A172 (cell line): Measurements from ENCODE around the gene REEP2. TPM values are rescaled to one million over a fixed set of nuclear protein-coding genes. Genes with fewer than 3 reads are reported as not detected.

ENCODE experiments used
- DNase-seq: peaks from one replicate; pipeline ENCODE4 v3.0.0-alpha.2; 2015; ENCODE audit warnings: low spot score
- total RNA-seq: library from RNA; depleted of rRNA; stranded (reverse); fragments of >200 nt; shearing (Covaris generic); gene quantifications from 2 replicates; pipeline ENCODE4 v1.2.3, GENCODE V29; 2014

Gene REEP2
- total RNA-seq, 1 experiment from 2014 or later = 43.5 TPM

DNA sequence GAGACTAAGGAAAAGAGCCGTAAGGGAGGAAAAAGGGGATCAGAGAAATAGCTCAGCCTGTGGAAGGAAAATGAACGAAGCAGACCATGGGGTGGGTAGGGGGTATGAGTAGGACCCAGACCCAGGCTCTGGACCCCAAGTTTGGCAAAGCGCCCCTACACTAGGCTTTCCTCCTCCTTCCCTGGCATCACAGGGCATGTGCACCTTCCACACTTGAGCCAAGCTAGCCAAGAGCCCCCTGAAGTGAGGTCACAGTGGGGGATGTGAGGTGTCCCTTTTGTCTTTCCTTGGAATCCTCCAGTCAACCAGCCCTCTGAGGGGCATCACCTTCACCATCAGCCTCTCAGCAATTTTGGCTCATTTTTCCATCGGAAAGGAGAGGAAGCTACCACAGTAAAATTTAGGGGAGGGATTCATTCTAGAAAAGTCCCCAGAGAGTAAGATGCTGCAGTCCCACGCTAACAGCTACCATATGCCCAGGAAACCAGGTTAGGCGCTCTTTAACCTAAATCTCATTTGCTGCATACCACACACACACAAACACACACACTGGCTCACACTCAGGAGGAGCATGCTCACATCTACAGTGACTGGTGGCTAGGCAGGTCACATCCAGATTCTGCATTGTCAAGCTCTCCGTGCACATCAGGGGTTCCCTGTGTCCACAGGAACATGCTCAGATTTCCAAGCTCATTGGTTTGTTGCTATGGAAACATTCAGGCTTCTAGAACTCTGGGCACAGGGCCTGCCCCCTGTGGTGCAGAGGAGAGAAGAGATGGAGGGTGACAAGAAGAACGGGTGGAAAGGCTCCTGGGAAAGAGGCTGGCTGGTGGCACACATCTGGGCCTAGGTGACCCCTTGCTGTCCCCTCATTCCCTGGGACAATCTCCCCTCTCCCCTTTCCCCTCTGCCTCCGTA lies 9.9 kb downstream of the REEP2 start:
- DNase-seq = peak; percentile 49

GRCh38 chr5:138449501-138450239 lies 10.8 kb downstream of the REEP2 start:
- peak; percentile 86 for DNase-seq

DNA sequence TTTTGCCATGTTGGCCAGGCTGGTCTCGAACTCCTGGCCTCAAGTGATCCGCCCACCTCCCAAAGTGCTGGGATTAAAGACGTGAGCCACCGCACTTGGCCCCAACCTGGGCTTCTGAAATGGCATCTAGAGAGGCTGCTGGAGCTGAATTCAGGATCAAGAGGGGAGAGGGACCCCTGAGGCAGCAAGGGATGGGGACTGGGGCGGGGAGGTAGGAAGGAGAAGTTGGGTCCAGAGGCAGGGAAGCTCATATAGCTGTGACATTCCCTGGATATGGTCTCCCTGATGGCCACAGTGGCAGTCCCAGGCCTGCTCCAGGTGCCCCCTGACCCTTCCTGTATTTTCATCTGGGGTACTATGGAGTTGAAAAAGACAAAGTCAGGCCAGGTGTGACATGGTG lies 12.1 kb downstream of the REEP2 start:
- no peak for DNase-seq

DNA sequence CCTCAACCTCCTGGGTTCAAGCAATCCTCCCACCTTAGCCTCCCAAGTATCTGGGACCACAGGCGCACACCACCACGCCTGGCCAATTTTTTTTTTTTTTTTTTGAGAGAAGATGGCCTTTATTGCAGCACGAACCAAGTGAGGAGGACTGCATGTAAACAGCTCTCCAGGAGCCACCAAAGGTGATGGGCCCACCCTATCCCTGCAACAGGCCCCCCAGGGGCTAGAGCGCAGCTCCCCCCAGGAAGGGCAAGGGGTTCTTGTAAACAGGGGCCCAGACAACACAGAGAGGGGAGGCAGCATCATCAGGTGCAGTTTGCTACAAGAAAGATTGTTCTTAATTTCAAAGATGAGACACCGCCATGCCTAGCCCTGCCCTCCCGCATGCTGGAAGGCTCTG lies 13.9 kb downstream of the REEP2 start:
- no peak for DNase-seq

DNA sequence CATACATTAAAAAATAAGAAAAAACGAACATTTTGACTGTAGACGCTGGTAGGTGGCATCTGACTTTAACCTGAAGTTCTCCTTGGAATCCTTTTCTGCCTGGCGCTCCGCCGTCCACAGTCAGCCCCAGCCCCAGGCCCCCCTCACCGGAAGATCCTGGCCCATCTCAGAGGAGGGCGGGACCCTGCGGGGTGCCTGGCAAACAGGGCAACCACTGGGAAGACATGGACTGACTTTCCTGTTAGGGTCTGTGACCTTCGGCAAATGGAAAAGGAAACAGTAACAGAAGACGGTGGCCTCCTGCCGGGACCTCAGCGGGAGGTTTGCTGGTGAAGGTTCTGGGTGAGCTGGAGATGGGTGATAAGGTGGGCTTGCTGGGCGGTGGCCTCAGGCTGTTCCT lies 14.7 kb downstream of the REEP2 start:
- DNase-seq = no peak

DNA sequence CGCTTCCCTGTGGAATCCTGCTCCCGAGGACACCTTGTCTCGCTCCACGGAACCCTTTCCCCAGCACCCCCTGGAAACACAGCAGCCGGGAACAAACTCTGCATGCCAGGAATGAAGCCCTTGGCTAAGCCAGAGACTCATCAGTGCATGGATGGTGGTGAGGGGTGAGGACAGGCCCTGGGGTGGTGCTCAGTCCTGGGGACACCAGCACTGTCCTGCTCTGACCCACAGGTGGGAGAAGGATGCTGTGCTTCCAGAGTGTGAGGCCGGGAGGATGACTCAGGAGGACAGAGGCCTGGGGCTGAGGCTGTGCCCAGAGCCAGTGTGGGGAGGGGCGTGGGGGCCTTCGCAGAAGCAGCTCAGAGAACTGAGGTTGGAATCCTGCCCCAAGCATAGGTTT lies 15.3 kb downstream of the REEP2 start:
- DNase-seq = no peak

- no peak for DNase-seq
Measured at GRCh38 chr5:138455232-138455930, 16.5 kb downstream of the REEP2 start.

DNA sequence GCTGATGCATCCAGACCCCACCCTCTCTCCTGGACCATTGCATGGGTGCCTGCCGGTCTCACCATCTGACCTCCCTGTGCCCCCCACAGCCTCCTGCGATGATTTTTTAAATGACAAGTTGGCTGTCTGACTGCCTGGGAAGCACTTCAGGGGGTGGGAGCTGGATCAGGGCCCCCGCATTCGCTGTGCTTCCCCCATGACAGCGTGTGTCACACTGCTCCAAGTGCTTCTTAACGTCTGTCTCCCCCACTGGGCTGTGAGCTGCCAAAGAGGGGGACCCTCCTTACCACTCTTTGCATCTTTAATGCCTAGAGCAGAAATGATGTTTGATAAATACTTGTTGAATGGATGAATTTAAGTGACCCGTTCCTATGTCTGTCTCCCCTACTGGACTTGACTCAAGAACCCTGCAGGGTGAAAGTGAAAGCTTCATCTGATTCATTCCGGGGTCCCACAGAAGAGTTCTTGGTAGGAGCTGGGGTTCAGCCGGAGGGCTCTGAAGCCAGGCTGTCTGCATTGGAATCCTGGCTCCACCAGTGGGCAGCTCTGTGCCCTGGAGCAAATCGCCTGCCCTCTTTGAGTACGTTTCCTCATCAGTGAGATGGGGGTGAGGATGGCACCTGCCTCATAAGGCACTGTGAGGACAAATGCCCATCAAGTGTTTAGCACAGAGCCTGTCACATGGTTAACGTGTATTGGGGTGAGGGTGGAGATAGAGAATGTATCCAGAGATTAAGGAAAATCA lies 18.8 kb downstream of the REEP2 start:
- DNase-seq = no peak

DNA sequence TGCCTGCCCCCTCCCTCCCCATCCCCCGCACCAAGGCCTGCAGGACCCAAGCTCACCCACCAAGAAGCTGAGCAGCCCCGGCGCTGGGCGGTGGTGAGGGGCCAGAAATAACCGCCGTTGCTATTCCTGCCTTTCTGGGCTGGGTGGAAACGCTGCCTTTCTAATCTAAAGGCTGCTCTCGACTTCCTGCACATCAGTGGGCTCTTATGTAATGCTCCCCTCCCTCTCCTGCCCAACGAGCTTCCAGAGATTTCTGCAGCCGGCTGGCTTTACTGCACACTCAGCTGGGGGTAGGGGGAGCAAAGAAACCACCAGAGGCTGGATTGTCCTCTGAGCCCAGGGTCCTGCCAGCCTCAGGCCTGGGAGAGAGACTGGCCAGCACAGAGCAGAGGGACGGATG lies 19.5 kb downstream of the REEP2 start:
- DNase-seq = no peak

- DNase-seq = no peak
Measured at GRCh38 chr5:138458856-138459255, 20.0 kb downstream of the REEP2 start.

DNA sequence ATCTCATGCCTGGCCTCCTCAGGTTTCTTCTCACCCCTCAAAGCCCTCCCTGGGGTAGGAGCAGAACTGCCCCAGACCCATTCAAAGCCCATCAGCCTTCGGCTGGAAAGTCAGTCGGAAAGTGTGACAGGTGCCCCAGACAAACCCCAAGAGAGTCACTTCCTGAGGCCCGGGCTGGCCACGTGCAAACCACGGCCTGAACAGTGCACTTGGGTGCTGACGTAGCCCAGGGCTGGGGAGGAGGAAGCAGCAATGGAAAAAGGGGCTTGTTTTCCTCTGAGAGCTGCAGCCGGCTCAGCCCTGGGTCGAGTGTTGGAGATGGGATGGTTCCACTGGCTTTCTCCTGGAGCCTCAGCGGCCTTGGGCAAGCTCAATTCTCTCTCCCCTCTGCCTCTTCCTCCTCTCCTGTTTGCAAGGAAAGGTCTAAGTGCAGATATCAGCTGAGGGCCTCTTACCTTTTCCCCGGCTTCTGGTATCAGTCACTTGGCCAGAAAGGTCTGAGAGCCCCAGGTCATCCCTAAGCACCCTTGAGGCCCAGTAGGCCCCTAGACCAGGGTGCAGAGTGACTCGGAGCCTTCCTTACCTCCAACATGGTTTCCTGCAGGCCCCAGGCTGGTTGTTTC lies 20.6 kb downstream of the REEP2 start:
- no peak for DNase-seq

- DNase-seq = no peak
Measured at GRCh38 chr5:138460032-138460693, 21.3 kb downstream of the REEP2 start.

GRCh38 chr5:138461343-138462125 lies 22.7 kb downstream of the REEP2 start:
- DNase-seq = peak; percentile 84

GRCh38 chr5:138463419-138464007 lies 24.7 kb downstream of the REEP2 start:
- DNase-seq = no peak

- DNase-seq = peak; percentile 89
Measured at GRCh38 chr5:138464008-138464387, 25.1 kb downstream of the REEP2 start.

DNA sequence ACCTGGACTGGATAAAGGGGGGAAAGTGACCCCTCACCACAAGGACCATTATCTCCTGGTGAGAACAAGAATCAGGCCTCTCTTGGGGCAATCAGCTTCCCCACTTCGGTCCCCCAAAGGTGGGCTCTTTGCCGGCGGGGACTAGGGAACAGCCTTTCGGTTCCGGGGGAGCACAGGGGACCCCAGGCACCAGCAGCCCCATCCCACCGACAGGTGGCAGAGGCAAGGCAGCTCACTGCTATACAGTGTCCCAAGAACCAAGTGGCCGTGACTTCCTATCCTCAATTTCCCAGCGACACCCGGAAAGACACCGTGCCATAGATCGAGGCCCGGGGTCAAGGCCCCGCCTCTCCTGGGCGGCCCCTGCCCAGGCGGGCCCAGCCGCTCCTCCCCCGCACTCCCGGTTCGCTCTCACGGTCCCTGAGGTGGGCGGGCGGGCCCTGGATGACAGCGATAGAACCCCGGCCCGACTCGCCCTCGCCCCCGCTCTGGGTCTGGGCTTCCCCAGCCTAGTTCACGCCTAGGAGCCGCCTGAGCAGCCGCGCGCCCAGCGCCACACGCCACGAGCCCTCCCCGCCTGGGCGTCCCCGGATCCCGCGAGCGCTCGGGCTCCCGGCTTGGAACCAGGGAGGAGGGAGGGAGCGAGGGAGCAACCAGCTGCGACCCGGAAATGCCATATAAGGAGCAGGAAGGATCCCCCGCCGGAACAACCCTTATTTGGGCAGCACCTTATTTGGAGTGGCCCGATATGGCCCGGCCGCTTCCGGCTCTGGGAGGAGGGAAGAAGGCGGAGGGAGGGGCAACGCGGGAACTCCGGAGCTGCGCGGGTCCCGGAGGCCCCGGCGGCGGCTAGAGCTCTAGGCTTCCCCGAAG lies 25.8 kb downstream of the REEP2 start:
- peak; percentile 99 for DNase-seq

- DNase-seq = peak; percentile 84
Measured at GRCh38 chr5:138465261-138466124, 26.6 kb downstream of the REEP2 start, which contains the start of gene EGR1. Gene EGR1 (plus strand): TSS chr5:138465479. CDS start chr5:138465762, 283 bp downstream.
